Erythroblast (primary cell): ENCODE measurements around the gene ZNF554.

ENCODE experiments used
- GATA1 ChIP-seq: IDR thresholded peaks from 2 replicates; pipeline ENCODE4 v1.6.1; 2011; ENCODE audit warnings: low read depth, mild to moderate bottlenecking, control low read depth, low read length, moderate library complexity
- POLR2A ChIP-seq: IDR thresholded peaks from 2 replicates; pipeline ENCODE4 v1.6.1; 2011; ENCODE audit warnings: mild to moderate bottlenecking, low read length

DNA sequence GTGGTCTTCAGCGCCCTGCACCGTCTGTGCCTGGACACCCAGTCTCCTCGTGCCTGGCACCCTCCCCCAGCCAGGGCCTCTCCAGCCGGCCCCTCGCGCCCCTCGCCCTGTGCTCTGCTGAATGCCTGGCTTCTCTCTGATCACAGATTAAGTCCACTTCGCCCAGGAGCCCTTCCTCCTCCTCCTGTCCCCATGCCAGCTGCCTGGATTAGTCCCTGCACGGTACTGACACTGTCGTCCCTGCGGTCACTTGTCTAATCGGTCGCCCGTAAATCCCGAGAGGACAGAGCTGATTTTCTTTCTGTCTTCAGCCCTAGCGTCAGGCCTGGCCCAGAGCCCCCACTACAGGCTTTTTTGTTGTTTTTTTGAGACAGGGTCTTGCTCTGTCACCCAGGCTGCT lies 27.8 kb upstream of the ZNF554 start:
- TF ChIP-seq POLR2A: no peak
- no peak for TF ChIP-seq GATA1
